ENCODE measurements around the gene DPY19L1.

DNA sequence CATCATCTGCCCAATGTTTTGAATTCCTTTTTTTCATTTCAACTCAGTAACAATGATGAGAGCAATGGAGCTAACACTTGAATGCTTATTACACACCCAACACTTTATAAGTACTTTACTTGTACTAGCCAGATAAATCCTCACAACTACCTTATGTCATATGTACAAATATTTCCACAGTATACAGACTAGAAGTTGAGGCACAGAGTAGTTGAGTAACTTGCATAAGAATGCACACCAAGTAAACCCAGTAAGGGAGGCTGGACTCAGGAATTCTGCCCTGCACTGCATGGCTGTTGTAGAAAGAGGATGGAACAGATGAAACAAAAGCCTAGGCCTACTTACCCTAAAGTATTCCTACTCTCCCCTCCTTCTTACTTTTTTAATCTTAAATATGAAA is 15.8 kb downstream of the DPY19L1 start:
- TF ChIP-seq GATA3 (IDR thresholded peaks at IDR 0.05; ENCODE audit: low read depth, low read length) = no peak
- no peak for TF ChIP-seq GATA2 (IDR thresholded peaks at IDR 0.05; ENCODE audit: low read depth, low read length)

Data from SH-SY5Y (cell line).